Stimulated activated CD8-positive, alpha-beta memory T cell treated with anti-CD3 and anti-CD28 coated beads, Interleukin-4, amount 100 ng/mL, for 48 hours (primary cell): ENCODE data around the gene CRYBB1.

ENCODE experiments used
- DNase-seq: peaks from one replicate; pipeline ENCODE4 v3.0.0-alpha.2; 2020

The CRYBB1 gene

GRCh38 chr22:26549902-26550497 lies 67.8 kb downstream of the CRYBB1 start:
- DNase-seq: no peak
